Fibroblast of lung (primary cell): ENCODE results near the gene PCDHB4.
"Not testable (repeated sequence)": the region's sequence is repeated elsewhere in the genome, so short reads cannot be mapped to it uniquely, and the experiment has no call there.

ENCODE experiments used
- CTCF ChIP-seq, 2 donors: IDR thresholded peaks in 1 of 2; conservative IDR thresholded peaks in 1 of 2; 1 replicate in 1 of 2; 2 replicates in 1 of 2; pipeline ENCODE4 v1.5.1; 2011 to 2012; ENCODE audit warnings: low read length in 2 of 2, control low read depth in 1 of 2, inconsistent platforms in 1 of 2, low read depth in 1 of 2, mild to moderate bottlenecking in 1 of 2
- EZH2 ChIP-seq: IDR thresholded peaks from 2 replicates; pipeline ENCODE4 v1.5.1; 2012; ENCODE audit warnings: low read length, control low read depth, mild to moderate bottlenecking; ENCODE audit errors: missing control alignments

- not testable (repeated sequence) for TF ChIP-seq CTCF (conservative IDR thresholded peaks at IDR 0.05 in 1 of 2, IDR thresholded peaks at IDR 0.05 in 1 of 2; ENCODE audit: low read depth in 1 of 2, low read length in 2 of 2); EZH2
These were observed 25.4 kb upstream of the PCDHB4 start for GRCh38 chr5:141096181-141096580.
